GM13976 (cell line): ENCODE data around the gene KREMEN1.

Experiments used
- DNase-seq: peaks from one replicate; pipeline ENCODE4 v3.0.0; 2012; ENCODE audit warnings: low spot score
- CTCF ChIP-seq: IDR thresholded peaks from 2 replicates; pipeline ENCODE4 v1.5.1; 2012; ENCODE audit warnings: borderline replicate concordance, mild to moderate bottlenecking; ENCODE audit not compliant: insufficient read depth; ENCODE audit errors: extremely low read depth, missing control alignments, control extremely low read depth
- in situ Hi-C: fragments of 300-500 bp; cut with MboI; formaldehyde crosslinking; loops from one replicate; pipeline ENCODE4 v1.12.0; 2022; ENCODE audit warnings: low sequenced_read_pairs, mixed read lengths, inconsistent platforms; ENCODE audit not compliant: unreplicated experiment

The KREMEN1 gene

GRCh38 chr22:29190918-29191317 lies 118.1 kb downstream of the KREMEN1 start:
- no peak for DNase-seq
- no peak for TF ChIP-seq CTCF
- in situ Hi-C loops = no loop called here

- in situ Hi-C loops = no loop called here
- no peak for TF ChIP-seq CTCF
- no peak for DNase-seq
Observed at GRCh38 chr22:29193021-29193420, 120.2 kb downstream of the KREMEN1 start.

GRCh38 chr22:29194184-29194583 lies 121.3 kb downstream of the KREMEN1 start:
- DNase-seq = no peak
- in situ Hi-C loops = no loop called here
- no peak for TF ChIP-seq CTCF

GRCh38 chr22:29195118-29195963 lies 122.5 kb downstream of the KREMEN1 start:
- in situ Hi-C loops = no loop called here
- no peak for TF ChIP-seq CTCF
- DNase-seq = no peak

- TF ChIP-seq CTCF = no peak
- in situ Hi-C loops = no loop called here
- peak; percentile 16 for DNase-seq
Observed at GRCh38 chr22:29195964-29196666, 123.3 kb downstream of the KREMEN1 start.

- in situ Hi-C loops = no loop called here
- no peak for DNase-seq
- TF ChIP-seq CTCF = no peak
Observed at GRCh38 chr22:29197096-29197495, 124.3 kb downstream of the KREMEN1 start.

GRCh38 chr22:29198240-29198639 lies 125.4 kb downstream of the KREMEN1 start:
- no peak for DNase-seq
- in situ Hi-C loops = no loop called here
- no peak for TF ChIP-seq CTCF
